HTERT RPE-1 (cell line): ENCODE data around the gene TPD52L1.
"Not testable (repeated sequence)": the region's sequence is repeated elsewhere in the genome, so short reads cannot be mapped to it uniquely, and the experiment has no call there.

Experiments
- in situ Hi-C: fragments of 300-500 bp; cut with MboI; formaldehyde crosslinking; loops from 4 replicates; pipeline ENCODE4 v1.14.3; 2020; ENCODE audit warnings: low sequenced_read_pairs

Gene TPD52L1, protein sequence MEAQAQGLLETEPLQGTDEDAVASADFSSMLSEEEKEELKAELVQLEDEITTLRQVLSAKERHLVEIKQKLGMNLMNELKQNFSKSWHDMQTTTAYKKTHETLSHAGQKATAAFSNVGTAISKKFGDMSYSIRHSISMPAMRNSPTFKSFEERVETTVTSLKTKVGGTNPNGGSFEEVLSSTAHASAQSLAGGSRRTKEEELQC

DNA sequence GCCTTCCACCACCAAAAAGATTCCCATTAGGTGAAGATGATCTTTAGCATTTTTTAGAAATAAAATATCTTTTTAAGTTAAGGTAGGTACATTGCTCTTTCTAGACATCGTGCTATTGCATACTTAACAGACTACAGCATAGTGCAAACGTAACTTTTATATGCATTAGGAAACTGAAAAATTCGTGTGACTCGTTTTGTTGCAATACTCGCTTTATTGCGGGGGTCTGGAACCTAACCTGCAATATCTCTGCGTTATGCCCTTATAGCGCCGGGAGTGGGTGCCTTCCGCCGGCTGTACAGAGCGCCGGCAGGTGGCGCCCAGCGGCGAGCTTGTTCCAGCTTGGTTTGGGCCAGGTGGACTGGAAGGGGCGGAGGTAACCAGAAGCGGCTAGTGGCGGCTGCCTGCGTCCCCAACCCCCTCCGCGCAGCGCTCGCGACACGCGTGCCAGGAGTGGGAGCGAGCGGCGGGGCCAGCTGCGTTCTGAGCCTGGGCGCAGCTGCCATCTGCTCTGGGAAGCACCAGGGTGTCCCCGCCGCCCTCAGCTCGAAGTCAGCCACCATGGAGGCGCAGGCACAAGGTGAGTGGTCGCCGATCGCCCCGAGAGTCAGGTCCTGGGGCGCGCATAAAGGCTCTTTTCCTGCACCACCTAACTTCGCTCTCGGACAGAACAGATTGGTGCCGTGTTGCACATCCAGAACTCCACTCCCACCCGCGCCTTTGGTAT, at the start of gene TPD52L1:
Gene TPD52L1 (plus strand): TSS at position 383 of the 727 bp plus-strand sequence. CDS start 179 bp downstream, at position 562.
- in situ Hi-C loops, result no loop called here

DNA sequence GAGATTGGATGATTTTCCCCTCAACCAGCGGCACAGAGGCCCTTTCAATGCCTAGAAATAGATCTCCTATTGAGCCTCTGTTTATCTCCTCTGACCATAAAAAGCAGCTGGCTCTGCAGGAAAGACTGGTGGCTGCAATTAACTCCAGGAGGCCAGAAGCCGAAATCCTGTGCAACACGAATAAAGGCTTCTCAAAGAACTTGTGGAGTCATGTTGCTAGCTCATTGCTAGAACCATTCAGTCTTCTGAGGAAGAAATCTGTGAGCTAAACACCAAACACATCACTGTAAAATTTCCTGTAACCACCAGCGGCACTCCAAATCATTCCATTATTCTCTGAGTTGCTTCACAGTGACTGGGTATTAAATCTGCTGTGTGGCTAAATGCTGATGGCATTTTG, 49.1 kb upstream of the TPD52L1 start:
- in situ Hi-C loops, result no loop called here

DNA sequence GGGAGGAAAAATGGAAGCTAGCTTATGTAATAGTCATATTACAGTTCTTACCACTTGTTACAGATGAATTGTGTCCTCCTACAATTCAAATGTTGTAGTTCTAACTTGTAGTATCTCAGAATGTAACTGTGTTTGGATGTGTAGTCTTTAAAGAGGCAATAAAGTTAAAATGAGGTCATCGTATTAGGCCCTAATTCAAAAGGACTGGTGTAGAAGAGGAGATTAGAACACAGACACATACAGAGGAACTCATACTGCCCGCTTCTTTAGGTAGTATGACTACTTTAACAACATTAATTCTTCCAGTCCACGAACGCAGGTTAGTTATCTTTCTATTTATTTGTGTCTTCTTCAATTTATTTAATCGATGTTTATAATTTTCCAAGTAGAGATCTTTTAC, 46.5 kb upstream of the TPD52L1 start:
- in situ Hi-C loops, result no loop called here

DNA sequence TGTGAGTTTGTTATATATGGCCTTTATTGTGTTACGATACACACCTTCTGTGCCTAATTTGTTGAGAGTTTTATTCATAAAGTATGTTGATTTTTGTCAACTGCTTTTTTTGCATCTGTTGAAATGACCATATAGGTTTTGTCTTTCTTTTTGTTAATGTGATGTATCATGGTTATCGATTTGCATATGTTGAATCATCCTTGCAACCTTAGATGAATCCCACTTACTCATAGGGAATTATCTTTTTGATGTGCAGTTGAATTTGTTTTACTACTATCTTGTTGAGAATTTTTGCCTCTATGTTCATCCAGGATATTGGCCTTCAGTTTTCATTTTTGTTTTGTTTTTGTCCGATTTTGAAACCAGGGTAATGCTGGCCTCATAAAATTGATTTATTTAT, 45.7 kb upstream of the TPD52L1 start:
- in situ Hi-C loops, result no loop called here

DNA sequence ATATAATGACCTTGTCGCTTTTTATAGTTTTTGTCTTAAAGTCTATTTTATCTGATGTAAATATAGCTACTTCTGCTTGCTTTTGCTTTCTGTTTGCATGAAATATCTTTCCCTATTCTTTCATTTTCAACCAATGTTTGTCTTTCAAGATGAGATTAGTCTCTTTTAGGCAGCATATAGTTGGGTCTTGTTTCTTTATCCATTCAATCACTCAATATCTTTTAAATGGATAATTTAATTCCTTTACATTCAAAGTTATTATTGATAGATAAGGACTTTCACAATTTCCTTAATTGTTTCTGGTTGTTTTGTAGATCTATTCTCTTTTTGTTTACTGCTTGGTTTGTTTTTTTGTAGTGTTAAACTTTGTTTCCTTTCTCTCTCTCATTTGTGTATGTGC, 43.5 kb upstream of the TPD52L1 start:
- in situ Hi-C loops, result no loop called here

DNA sequence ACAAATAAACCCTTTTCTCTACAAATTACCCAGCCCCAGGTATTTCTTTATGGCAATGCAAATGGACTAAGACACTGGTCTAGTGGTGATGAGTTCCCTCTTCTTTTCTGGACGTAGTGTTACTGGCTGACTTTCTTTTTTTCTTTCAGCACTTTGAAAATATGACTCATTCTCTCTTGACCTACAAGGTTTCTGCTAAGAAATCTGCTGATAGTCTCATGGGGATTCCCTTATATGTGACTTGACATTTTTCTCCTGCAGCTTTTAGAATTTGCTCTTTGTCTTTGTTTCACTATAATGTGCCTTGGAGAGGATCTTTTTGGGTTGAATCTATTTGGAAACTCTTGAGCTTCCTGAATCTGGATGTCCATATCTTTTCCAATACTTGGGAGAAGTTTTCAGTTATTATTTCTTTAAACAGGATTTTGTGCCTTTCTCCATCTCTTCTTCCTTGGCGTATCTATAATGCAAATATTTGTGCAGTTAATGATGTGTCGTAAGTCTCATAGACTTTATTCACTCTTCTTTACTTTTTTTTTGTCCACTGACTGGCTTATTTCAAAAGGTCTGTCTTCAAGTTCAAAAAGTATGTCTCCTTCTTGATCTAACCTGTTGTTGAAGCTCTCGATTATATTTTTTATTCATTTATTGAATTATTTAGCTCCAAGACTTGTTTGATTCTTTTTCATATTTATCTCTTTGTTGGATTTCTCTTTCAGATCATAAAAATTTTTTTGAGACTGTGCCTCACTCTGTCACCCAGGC, 42.2 kb upstream of the TPD52L1 start:
- in situ Hi-C loops, result no loop called here

DNA sequence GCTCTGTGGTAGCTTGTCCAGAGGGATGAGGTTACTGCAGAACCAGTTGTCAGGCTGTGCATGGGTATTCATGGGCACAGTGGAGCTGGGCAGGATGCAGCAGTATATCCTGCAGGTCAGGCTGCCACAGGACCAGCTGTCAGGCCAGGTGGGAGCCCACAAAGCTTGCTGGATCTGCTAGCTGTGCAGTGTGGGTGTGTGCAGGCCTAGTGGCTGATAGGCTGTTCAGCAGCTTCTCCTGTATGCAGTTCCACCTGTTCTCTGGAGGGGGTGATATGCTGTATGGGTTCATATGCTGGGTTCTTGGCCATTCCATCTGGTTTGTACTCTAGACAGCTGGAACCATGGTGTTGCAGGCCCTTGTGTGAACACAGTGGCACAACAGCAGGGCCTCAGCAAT, 40.6 kb upstream of the TPD52L1 start:
- in situ Hi-C loops, result no loop called here

DNA sequence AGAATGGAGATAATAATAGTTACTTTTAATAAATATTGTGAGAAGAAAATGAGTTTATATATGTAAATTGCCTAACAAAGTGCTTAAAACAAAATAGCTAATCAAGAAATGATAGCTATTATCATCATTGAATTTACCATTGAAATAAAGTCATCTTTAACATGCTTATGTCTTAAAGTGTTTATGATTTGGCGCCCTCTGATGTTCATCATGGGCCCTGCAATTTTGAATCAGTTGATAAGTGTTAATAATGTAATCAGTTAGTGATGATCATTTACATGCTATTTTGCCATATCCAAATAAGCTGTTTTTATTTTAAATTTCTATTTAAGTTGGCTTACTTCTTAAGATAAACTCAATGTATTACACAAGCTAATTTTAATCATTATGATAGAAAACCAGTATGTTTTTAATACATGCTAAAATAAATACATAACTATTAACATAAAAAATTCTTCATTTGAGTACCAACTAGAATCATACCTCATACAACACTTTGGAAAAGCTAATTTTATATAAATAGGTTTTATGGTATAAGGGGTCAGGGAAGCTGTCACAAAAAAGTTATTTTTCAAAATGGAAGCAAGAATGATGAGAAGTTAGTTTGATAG, 39.2 kb upstream of the TPD52L1 start:
- in situ Hi-C loops, result no loop called here

DNA sequence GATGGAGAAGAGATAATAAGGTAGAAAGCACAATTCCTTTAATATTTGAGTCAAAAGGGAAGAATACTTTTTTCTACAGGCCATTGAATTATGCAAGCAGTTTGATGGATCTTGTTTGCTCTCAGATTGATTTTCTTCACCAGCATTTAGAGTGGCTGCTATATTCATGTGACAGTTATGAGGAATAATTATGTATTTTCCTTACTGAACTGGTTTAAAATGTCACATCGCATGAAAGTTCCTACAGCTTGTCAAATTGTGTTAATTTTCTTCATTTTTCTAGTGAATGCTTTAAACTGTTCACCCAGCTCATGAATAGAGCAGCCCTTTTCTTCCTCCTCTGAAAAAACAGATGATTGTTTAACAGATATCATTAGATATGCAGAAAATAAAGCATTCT, 37.4 kb upstream of the TPD52L1 start:
- in situ Hi-C loops, result no loop called here

DNA sequence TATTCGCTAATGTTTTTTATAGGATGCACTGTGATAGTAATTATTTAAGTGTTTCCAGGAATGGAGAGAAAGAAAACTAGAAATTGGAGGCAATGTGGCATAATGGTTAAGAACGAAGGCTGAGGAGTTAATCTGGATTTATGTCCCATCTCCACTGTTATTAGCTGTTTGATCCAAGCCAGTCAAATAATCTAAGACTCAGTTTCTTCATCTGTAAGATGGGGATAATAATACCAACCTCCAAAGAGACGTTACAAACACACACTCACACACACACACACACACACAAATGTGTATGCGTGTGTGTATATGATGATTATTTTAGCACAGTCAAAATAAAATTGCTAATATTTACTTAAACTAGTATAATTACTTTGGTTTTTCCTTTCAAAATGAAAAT, 36.9 kb upstream of the TPD52L1 start:
- in situ Hi-C loops, result no loop called here

DNA sequence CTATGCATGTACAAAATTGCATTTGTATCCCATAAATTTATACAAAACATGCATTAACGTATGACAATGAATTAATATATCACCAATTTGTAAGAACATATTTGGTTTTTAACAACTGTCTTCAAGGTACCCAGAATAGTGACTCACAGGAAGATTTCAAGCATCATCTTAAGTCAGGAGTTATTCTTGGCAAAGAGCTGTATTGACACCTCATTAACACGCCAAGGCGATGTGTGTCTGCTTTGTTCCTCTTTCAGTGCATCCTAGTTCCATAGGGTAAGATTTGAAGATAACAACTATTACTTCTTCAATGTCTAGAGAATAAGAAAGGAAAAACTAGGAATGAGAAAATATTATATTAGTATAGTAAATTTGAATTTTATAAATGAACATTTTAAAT, 35.8 kb upstream of the TPD52L1 start:
- in situ Hi-C loops, result no loop called here

DNA sequence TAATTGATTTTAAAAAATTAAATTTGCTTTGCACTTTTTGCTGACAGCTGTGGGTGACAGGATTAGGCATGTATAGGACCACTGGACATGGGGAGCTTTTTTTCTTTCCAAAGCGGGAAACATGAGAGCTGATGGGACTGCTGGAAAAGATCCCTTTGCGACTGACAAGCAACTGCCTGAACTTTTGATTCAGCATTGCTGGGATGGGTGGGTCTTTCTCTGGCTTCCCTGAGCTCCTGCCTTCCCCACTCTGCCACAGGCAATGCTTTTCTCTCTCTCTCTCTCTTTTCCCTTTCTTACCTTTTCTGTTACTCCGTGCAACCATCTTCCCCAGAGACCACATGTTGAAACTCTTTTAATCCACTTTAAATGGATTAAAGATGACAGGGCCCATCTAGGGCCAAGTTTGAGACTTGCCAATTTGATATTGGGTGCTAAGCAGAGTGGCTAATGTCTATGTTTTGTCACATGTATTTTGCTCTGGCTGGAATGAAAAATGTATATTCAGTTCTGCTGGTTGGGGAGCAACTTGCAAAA, 33.5 kb upstream of the TPD52L1 start:
- in situ Hi-C loops, result no loop called here

DNA sequence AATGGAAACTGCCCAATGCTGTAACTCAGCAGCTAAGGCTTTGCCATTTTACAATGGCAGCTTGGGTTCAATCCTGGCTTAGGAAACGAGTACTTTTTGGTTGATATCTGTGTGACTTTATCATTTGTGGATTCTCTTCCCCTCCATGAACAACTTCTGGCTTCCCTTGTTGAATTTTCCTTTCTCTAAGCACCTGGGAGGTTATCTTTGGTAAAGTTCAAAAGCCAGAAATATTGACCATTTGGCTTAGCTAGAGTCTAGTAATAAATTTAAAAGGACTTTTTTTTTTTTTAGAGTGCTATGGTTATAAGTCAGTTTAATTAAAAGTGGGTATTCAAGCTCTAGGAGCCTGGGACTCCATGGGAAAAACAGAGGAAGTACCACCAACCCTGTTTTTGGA, 31.7 kb upstream of the TPD52L1 start:
- in situ Hi-C loops, result no loop called here

DNA sequence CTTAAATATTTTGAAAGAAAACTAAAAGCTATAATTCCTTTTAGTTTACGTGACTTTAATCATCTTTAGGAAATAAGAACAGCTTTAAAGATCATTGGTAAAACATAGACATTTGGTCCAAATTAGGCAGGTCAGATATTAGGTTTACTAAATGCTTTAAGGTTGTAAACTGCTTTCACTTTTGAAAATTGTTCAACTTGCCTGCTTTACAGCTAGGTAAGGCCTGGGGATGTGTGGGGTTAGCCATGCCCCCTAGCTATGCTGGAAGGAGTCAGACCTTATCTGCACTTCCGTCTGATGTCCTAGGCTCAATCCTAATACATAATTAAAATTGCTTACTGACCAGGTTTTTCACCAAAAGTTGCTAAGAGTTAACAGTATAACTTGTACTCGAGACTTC, 30.5 kb upstream of the TPD52L1 start:
- in situ Hi-C loops, result no loop called here

DNA sequence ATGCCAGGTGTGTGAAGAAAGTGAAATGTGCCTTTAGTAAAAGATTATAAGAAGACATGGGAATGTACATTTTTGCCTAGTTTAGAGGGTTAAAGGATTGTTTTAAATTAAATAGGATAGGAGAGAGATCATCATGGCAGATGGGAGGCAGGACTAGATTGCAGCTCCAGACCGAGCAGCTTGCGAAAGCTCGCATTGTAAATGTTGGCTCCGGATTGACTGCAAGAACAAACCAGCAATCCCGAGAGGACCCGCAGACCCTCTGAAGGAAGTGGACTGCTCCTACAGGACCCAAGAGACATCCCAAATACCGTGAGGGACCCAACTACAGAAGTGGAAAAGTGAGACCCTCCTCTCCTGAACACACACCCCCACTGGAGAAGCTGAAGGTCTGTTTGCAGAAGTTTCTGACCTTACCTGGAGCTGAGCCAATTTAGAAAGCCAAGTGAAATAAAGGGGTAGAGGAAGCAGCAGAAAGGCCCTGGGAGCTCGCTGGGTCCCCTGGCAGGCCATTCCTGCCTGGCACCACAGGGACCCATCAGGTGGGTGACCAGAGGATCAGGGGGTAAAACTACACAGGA, 30.0 kb upstream of the TPD52L1 start:
- in situ Hi-C loops, result no loop called here

DNA sequence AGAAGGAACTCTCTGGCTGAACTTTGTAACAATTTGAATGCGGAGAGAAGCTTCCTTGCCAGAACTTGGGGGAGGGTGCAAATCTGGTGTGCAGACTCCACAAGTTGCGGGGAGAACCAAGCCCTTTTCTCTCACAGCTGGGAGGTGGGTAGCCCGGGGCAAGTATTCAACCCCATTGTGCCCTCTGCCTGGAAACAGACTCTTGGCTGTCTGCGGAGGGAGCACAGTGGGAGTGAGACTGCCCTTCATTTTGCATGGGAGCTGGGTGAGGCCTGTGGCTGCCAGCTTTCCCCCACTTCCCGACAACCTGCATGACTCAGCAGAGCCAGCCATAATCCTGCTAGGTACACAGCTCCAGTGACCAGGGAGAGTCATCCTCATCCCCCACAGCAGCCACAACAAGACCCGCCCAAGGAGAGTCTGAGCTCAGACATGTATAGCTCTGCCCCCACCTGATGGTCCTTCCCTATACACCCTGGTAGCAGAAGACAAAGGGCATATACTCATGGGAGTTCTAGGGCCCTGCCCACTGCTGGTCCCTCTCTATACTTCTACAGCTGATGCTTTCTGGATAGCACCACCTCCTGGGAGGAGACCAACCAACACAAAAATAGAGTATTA, 29.4 kb upstream of the TPD52L1 start:
- in situ Hi-C loops, result no loop called here

DNA sequence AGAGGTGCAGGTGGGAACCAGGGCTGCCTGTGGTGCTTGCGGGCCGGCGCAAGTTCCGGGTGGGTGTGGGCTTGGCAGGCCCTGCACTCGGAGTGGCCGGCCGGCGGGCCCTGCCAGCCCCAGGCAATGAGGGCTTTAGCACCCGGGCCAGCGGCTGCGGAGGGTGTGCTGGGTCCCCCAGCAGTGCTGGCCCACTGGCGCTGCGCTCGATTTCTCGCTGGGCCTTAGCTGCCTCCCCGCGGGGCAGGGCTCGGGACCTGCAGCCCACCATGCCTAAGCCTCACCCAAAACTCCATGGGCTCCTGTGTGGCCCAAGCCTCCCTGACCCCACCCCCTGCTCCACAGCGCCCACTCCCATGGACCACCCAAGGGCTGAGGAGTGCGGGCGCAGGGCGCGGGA, 27.7 kb upstream of the TPD52L1 start:
- in situ Hi-C loops, result not testable (repeated sequence)

DNA sequence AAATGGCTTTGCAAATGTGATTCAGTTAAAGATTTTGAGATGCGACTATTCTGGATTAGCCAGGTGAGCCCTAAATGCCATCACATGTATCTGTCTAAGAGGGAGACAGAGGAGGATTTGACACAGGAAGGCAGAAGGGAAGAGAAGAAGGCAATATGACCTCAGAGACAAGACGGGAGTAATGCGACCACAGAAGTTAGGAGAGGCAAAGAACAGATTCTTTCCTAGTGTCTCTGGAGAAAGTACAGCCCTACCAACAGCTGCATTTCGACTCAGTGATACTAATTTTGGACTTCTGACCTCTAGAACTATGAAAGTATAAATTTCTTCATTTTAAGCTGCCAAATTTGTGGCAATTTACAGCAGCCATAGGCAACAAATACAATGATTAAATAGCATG, 24.2 kb upstream of the TPD52L1 start:
- in situ Hi-C loops, result no loop called here

DNA sequence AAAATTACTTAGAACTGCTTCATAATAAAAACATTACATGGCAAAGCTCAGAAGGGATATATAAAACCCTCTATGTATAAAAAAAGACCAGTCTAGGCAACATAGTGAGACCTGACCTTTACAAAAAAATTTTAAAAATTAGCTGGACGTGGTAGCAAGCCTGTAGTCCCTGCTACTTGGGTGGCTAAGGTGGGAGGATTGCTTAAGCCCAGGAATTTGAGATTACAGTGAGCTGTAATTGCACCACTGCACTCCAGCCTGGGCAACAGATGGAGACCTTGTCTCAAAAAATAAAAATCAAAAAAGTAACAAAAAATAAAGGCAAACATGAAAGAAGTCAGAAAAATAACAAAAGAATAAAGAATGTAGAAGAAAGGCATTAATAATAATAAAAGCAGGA, 21.5 kb upstream of the TPD52L1 start:
- in situ Hi-C loops, result no loop called here

DNA sequence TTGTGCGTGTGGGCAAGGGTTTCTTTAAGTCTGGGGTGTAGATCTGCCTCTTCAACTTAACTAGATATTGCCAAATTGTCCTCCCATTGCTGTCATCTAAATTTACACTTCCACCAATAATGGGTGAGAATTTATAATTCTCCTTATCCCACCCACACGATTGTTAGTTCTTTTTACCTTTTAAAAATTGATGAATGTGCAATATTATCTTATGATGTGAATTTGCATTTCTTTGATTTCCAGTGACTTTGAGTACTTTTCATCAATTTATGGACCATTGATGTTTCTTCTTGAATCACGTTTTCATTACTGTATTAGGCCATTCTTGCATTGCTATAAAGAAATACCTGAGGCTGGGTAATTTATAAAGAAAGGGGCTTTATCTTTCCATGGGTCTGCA, 17.2 kb upstream of the TPD52L1 start:
- in situ Hi-C loops, result no loop called here

DNA sequence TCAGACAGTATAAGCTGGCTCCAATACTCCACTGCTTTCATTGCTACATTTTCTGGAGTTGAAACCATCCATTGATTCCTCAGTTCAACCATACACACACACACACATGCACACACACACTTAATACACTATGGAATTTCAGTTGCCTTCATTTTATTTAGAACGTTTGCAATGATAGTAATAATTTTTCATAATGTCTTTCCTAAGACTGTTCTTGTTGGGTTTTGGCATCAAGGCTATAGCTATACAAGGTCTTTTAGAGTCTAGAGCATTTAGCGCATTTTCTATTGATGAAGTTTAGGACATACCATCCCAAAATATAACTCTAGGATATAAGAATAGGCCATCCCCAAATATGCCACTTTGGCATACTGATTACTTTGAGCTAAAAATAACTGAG, 15.5 kb upstream of the TPD52L1 start:
- in situ Hi-C loops, result no loop called here
